A549 (cell line): ENCODE measurements around the gene KIAA0513. TPM values are rescaled to one million over a fixed set of nuclear protein-coding genes. Genes with fewer than 3 reads are reported as not detected.
A peak's percentile ranks its signal among the peaks of the same experiment; 100 is the strongest.

Experiments
- ATAC-seq, 2 experiments: fragments of 200-7000 bp in 1 of 2; fragments of >200 bp in 1 of 2; cut with Nextera tagmentation in 1 of 2; cut with Tn5 transposase in 1 of 2; 3 replicates each; pipeline versions ENCODE4 v1.8.0 to v1.9.1; 2018 to 2020; ENCODE audit warnings: mild to moderate bottlenecking in 1 of 2, moderate library complexity in 1 of 2
- CTCF ChIA-PET: fragments of 300-600 bp; sonication (Branson Sonifier 250); formaldehyde crosslinking; extraction: SDS; loops from one replicate; lab custom pipeline; 2021; ENCODE audit warnings: antibody characterized with exemption, inconsistent platforms; lab: Yijun Ruan, JAX
- POLR2A ChIA-PET: fragments of 350-600 bp; formaldehyde crosslinking; extraction: SDS; loops from one replicate; lab custom pipeline; 2021; ENCODE audit warnings: antibody characterized with exemption, inconsistent platforms; lab: Yijun Ruan, JAX
- DNase-seq, 2 experiments: peaks; one replicate each; pipeline versions ENCODE4 v3.0.0 to v3.0.0-alpha.2; 2011 to 2016; ENCODE audit warnings: low read depth in 1 of 2, low spot score in 1 of 2
- FAIRE-seq: peaks from 2 replicates; lab custom pipeline; 2011; peaks lifted over from hg19 to GRCh38; lab: Jason Lieb, UNC
- H3K27ac ChIP-seq, 2 experiments: fragments of >200 bp; sonication (Bioruptor Twin); formaldehyde crosslinking; 3 replicates each; pipeline ENCODE4 v1.5.1; 2016 to 2017
- H3K4me1 ChIP-seq: fragments of >200 bp; sonication (Bioruptor Twin); formaldehyde crosslinking; 3 replicates; pipeline ENCODE4 v1.6.1; 2016
- H3K4me2 ChIP-seq: fragments of >200 bp; sonication (Bioruptor Twin); formaldehyde crosslinking; 3 replicates; pipeline ENCODE4 v1.6.1; 2016
- H3K4me3 ChIP-seq: fragments of >200 bp; sonication (Bioruptor Twin); formaldehyde crosslinking; 3 replicates; pipeline ENCODE4 v1.5.1; 2016
- H3K9me3 ChIP-seq: fragments of >200 bp; sonication (Bioruptor Twin); formaldehyde crosslinking; 3 replicates; pipeline ENCODE4 v1.6.1; 2016
- BHLHE40 ChIP-seq: IDR thresholded peaks from 2 replicates; pipeline ENCODE4 v1.6.1; 2012; ENCODE audit warnings: low read depth, low read length, inconsistent platforms
- CBX2 ChIP-seq: fragments of 200-600 bp; sonication (generic); IDR thresholded peaks from 2 replicates; pipeline ENCODE4 v1.6.1; 2016; ENCODE audit warnings: low read depth, mild to moderate bottlenecking, borderline replicate concordance
- CEBPB ChIP-seq, 2 experiments: fragments of >200 bp in 1 of 2; sonication (Bioruptor Twin) in 1 of 2; formaldehyde crosslinking in 1 of 2; IDR thresholded peaks; 2 replicates each; pipeline ENCODE4 v1.6.1; 2012 to 2016
- EHF ChIP-seq: fragments of 250-450 bp; sonication (Bioruptor Pico); IDR thresholded peaks from 2 replicates; pipeline ENCODE4 v1.5.0; 2020; ENCODE audit warnings: mild to moderate bottlenecking
- EHMT2 ChIP-seq: fragments of 200-600 bp; sonication (generic); IDR thresholded peaks from 2 replicates; pipeline ENCODE4 v1.6.1; 2016; ENCODE audit warnings: antibody characterized with exemption, low read depth, mild to moderate bottlenecking, moderate library complexity
- HOXA7 ChIP-seq: fragments of 250-450 bp; sonication (Bioruptor Pico); IDR thresholded peaks from 2 replicates; pipeline ENCODE4 v1.5.0; 2020; ENCODE audit warnings: mild to moderate bottlenecking, moderate library complexity
- HOXB5 ChIP-seq: fragments of 250-450 bp; sonication (Bioruptor Pico); IDR thresholded peaks from 2 replicates; pipeline ENCODE4 v1.5.0; 2020; ENCODE audit warnings: mild to moderate bottlenecking, moderate library complexity
- MAFK ChIP-seq: fragments of 450-650 bp; IDR thresholded peaks from 2 replicates; pipeline ENCODE4 v1.6.1; 2014; ENCODE audit not compliant: partially characterized antibody
- MYC ChIP-seq: IDR thresholded peaks from 2 replicates; pipeline ENCODE4 v1.6.1; 2012; ENCODE audit warnings: mild to moderate bottlenecking, inconsistent platforms, low read length, improper control_type of control experiment, borderline replicate concordance
- POLR2AphosphoS2 ChIP-seq: conservative IDR thresholded peaks from 2 replicates; pipeline ENCODE4 v1.6.1; 2012; ENCODE audit warnings: low read length, improper control_type of control experiment, inconsistent platforms
- RFX5 ChIP-seq: fragments of 450-650 bp; IDR thresholded peaks from 2 replicates; pipeline ENCODE4 v1.7.1; 2014; ENCODE audit warnings: antibody characterized with exemption, mild to moderate bottlenecking, moderate library complexity
- RNF2 ChIP-seq: fragments of 200-600 bp; sonication (generic); IDR thresholded peaks from 2 replicates; pipeline ENCODE4 v1.6.1; 2016; ENCODE audit warnings: low read depth, mild to moderate bottlenecking, antibody characterized with exemption, moderate library complexity, borderline replicate concordance
- ZC3H11A ChIP-seq: fragments of 450-650 bp; IDR thresholded peaks from 2 replicates; pipeline ENCODE4 v1.6.1; 2014; ENCODE audit warnings: antibody characterized with exemption, mild to moderate bottlenecking
- ZNF302 ChIP-seq: fragments of 250-450 bp; sonication (Bioruptor Pico); IDR thresholded peaks from 2 replicates; pipeline ENCODE4 v1.9.0; 2021; ENCODE audit warnings: inconsistent platforms, mild to moderate bottlenecking, moderate library complexity
- WGBS: methylation state at CpG from one replicate; pipeline ENCODE4 v1.1.6; 2017; ENCODE audit errors: missing lambda C conversion rate; 5-methylcytosine and 5-hydroxymethylcytosine counted together
- polyA plus RNA-seq, 4 experiments: library from polyadenylated mRNA; depleted of rRNA in 3 of 4; stranded (reverse); fragments of >200 nt; fragmentation: RNase III in 1 of 4; extraction: RNeasy Plus Mini Kit Qiagen cat#74134 plus additional on column Dnase treatment in 1 of 4; gene quantifications; 2 replicates in 3 of 4; 3 replicates in 1 of 4; pipeline ENCODE4 v1.2.3, GENCODE V29; 2011 to 2017
- TF ChIP-seq, protein P1 (sequence below): IDR thresholded peaks from 2 replicates; pipeline ENCODE4 v1.6.1; 2012
- TF ChIP-seq, protein P2 (sequence below): fragments of 200-600 bp; sonication (generic); IDR thresholded peaks from 2 replicates; pipeline ENCODE4 v1.6.1; 2016; ENCODE audit warnings: antibody characterized with exemption, mild to moderate bottlenecking, moderate library complexity
- TF ChIP-seq, protein P3 (sequence below): fragments of 450-650 bp; IDR thresholded peaks from 2 replicates; pipeline ENCODE4 v1.6.1; 2014; ENCODE audit warnings: antibody characterized with exemption

The KIAA0513 gene
- polyA plus RNA-seq, 2 of the 4 experiments (the other 2 are of a cell fraction), result 1.8 TPM

DNA sequence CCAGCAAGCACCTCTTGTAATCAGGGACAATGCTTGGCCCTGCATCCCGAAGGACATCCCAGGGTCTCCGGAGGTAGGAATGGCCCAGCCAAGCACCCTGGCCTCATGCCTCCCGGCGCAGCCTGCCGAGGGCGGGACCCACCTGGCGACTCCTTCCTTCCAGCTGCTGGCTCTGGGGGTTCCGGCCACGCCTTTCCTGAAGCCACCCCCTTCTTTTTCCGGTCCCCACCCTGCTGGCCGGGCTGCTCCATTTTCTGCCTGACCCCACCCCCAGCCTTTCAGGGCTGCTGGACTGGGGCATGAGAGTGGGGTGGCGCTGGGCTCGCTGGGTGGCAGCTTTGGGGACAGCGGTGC is 107.2 kb downstream of the KIAA0513 start:
- no peak for DNase-seq
- no peaks in the 10 kb centered on the region for H3K9me3 ChIP-seq

DNA sequence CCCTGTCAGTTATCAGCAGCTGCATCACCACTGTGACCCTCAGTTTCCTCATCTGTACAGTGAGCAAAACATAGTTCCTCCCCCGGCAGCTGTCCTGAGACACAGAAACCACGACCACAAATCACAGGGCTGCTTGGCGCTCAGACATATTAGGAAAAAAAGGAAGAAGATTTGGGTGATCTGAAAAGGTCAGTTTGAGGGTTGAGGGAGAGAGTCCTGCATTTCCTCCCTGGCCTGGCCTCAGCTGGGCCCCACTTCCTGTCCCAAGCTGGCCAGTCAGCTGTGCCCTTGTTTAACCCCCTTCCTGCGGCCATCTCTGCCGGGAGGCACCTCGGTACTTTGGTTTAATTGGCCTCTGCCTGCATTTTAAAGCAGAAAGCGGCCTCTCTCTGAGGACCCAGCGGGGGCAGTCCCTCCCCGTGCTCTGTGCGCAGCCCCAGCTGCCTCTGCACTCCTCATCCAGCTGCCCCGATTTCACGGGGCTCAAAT is 108.7 kb downstream of the KIAA0513 start:
- H3K27ac ChIP-seq, result no peak overlapping the region
- H3K9me3 ChIP-seq, result no peaks in the 10 kb centered on the region
- H3K4me2 ChIP-seq, result no peak overlapping the region
- 89% methylated on average over 12 of the region's 12 CpGs for WGBS
- no peak overlapping the region for H3K4me3 ChIP-seq
- POLR2A ChIA-PET, result no interaction called here
- DNase-seq (no peak), ATAC-seq (no peak), FAIRE-seq (no peak)
- no peak for TF ChIP-seq CBX2
- no peak for TF ChIP-seq RFX5
- no peak for TF ChIP-seq MAFK
- TF ChIP-seq ZNF302 (CRISPR knock-in tag), result no peak
- no peak for TF ChIP-seq MYC
- H3K4me1 ChIP-seq, result peaks cover 10% of the 10 kb centered on the region
- CTCF ChIA-PET, result interaction anchor here (0.9 to 2.9 kb wide), 4 partner anchors 11 to 22 kb away, joined by 3 to 18 read pairs (median 6); no protein-coding TSS in a partner anchor

More for the DNA sequence above, 107.2 kb downstream of the KIAA0513 start:
- peaks cover 10% of the 10 kb centered on the region for H3K4me1 ChIP-seq
- no peak overlapping the region for H3K4me2 ChIP-seq
- no peak for ATAC-seq
- no peak for TF ChIP-seq HOXB5 (CRISPR knock-in tag)
- no peak for TF ChIP-seq RNF2
- no peak for TF ChIP-seq EHMT2
- TF ChIP-seq, protein P1, sequence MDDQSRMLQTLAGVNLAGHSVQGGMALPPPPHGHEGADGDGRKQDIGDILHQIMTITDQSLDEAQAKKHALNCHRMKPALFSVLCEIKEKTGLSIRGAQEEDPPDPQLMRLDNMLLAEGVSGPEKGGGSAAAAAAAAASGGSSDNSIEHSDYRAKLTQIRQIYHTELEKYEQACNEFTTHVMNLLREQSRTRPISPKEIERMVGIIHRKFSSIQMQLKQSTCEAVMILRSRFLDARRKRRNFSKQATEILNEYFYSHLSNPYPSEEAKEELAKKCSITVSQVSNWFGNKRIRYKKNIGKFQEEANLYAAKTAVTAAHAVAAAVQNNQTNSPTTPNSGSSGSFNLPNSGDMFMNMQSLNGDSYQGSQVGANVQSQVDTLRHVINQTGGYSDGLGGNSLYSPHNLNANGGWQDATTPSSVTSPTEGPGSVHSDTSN, result no peak
- TF ChIP-seq POLR2AphosphoS2, result no peak
- TF ChIP-seq, all 56 proteins: peak for 0
- 96% methylated on average over 13 of the region's 14 CpGs for WGBS
- no peak for FAIRE-seq
- Histone ChIP-seq H3K27ac (no peak overlapping the region), H3K4me3 (no peak overlapping the region)
- ChIA-PET POLR2A (no interaction called here), CTCF (interaction anchor here (0.8 to 2.9 kb wide), 5 partner anchors 9 to 583 kb away, joined by 3 to 18 read pairs (median 4); no protein-coding TSS in a partner anchor)

DNA sequence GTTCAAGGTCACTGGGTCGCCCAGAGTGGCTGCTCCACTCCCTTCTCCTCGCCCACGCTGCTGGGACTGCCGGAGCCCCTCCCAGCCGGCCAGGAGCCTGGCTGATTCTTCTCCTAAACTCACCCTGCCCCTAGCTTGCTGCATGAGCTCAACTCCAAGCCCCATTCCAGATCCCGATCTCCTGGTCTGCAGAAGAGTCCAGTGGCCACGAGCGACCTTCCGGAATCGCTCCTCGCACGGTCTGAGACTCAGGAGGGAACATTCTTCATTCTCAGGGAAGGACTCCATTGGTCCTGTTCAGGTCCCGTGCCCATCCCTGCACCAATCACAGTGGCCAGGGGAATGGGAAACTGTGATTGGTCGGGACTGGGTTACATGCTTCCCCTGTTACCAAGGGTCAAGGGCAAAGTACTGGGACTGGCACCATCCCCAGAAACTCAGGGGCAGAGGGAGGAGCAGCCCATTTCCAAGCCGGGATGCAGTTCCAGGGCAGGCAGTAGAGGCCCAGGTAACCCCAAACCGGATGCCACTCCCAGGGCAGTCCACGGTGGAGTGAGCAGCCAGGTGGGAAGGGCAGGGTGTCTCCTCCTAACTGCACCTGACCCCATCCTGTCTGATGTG is 109.2 kb downstream of the KIAA0513 start:
- Histone ChIP-seq H3K9me3 (no peaks in the 10 kb centered on the region), H3K4me1 (peaks cover 10% of the 10 kb centered on the region), H3K4me2 (peak overlapping the region; percentile 71), H3K27ac (peak overlapping the region in 1 of 2 experiments; percentile 62; a peak in 3 of 6 replicates), H3K4me3 (no peak overlapping the region)
- 90% methylated on average over 16 of the region's 17 CpGs for WGBS
- TF ChIP-seq RFX5 (peak; percentile 78; the same call in 1 of the 2 replicates), HOXA7 (CRISPR knock-in tag) (no peak)
- no peak for FAIRE-seq
- DNase-seq, result peak in 1 of 2 experiments; percentile 38
- POLR2A ChIA-PET, result no interaction called here
- CTCF ChIA-PET, result interaction anchor here (0.9 to 2.9 kb wide), 3 partner anchors 13 to 22 kb away, joined by 3 to 18 read pairs (median 4); no protein-coding TSS in a partner anchor
- peak; percentile 15 to 63; a peak in 3 of 6 replicates for ATAC-seq

DNA sequence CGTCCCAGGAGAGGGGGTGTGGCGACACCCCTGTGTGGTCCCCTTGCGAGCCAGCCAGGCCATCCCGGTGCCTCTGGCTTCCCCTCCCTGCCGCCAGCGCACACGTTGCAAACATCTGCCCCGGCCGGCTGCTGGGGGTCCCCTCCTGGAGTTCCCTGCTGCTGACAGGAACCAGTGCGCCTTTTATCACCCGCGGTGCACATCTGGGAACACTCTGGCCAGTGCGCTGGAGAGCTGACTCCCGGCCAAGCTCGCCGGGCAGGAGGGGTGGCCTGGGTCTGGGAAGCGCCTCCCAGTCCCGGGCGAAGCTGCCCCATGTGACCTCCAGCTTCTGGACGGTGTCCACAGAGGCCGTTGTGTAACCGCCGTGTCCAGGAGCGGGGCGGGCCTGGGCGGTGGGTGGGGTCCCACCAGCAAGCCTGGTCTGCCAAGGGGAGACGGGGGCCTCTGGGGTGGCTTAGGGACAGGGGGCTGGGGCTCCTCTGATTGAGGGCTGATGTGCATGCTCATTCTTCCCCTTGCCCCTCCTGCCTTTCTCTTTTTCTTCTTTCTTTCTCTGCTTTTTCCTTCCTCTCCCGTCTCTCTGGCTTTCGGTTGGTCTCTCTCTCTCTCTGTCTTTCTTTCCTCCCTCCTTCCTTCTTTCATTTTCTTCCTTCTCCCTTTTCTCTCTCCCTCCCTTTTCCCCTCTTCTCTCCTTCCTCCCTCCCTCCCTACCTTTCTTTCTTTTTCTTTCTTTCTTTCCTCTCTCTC is 109.9 kb downstream of the KIAA0513 start:
- peak; percentile 64 to 86; a peak in 4 of 6 replicates for ATAC-seq
- 46% methylated on average over 27 of the region's 29 CpGs for WGBS
- H3K4me3 ChIP-seq, result no peak overlapping the region
- ChIA-PET POLR2A (no interaction called here), CTCF (interaction anchor here (1.3 kb wide), 1 partner anchor 14 kb away, joined by 4 read pairs; no protein-coding TSS in a partner anchor)
- TF ChIP-seq, protein P2, sequence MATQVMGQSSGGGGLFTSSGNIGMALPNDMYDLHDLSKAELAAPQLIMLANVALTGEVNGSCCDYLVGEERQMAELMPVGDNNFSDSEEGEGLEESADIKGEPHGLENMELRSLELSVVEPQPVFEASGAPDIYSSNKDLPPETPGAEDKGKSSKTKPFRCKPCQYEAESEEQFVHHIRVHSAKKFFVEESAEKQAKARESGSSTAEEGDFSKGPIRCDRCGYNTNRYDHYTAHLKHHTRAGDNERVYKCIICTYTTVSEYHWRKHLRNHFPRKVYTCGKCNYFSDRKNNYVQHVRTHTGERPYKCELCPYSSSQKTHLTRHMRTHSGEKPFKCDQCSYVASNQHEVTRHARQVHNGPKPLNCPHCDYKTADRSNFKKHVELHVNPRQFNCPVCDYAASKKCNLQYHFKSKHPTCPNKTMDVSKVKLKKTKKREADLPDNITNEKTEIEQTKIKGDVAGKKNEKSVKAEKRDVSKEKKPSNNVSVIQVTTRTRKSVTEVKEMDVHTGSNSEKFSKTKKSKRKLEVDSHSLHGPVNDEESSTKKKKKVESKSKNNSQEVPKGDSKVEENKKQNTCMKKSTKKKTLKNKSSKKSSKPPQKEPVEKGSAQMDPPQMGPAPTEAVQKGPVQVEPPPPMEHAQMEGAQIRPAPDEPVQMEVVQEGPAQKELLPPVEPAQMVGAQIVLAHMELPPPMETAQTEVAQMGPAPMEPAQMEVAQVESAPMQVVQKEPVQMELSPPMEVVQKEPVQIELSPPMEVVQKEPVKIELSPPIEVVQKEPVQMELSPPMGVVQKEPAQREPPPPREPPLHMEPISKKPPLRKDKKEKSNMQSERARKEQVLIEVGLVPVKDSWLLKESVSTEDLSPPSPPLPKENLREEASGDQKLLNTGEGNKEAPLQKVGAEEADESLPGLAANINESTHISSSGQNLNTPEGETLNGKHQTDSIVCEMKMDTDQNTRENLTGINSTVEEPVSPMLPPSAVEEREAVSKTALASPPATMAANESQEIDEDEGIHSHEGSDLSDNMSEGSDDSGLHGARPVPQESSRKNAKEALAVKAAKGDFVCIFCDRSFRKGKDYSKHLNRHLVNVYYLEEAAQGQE, result no peak
- TF ChIP-seq RFX5, result no peak
- no peak for TF ChIP-seq ZNF302 (CRISPR knock-in tag)
- TF ChIP-seq, protein P3, sequence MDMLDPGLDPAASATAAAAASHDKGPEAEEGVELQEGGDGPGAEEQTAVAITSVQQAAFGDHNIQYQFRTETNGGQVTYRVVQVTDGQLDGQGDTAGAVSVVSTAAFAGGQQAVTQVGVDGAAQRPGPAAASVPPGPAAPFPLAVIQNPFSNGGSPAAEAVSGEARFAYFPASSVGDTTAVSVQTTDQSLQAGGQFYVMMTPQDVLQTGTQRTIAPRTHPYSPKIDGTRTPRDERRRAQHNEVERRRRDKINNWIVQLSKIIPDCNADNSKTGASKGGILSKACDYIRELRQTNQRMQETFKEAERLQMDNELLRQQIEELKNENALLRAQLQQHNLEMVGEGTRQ, result peak; percentile 63
- TF ChIP-seq EHF (CRISPR knock-in tag), result no peak
- TF ChIP-seq ZC3H11A, result no peak
- TF ChIP-seq CEBPB (IDR thresholded peaks at IDR 0.05), result 0 out of 4 replicates have a peak, but pooled peaks of 1 of the 2 experiments have one; percentile 29
- TF ChIP-seq BHLHE40, result no peak
- H3K9me3 ChIP-seq, result no peaks in the 10 kb centered on the region
- peak overlapping the region; percentile 71 for H3K4me2 ChIP-seq
- H3K4me1 ChIP-seq, result peaks cover 10% of the 10 kb centered on the region
- peak overlapping the region; percentile 38 to 62; a peak in 4 of 6 replicates for H3K27ac ChIP-seq
- DNase-seq, result peak in 1 of 2 experiments; percentile 42
- FAIRE-seq, result no peak
